ENCODE measurements around the gene SHISA7. TPM values are rescaled to one million over a fixed set of nuclear protein-coding genes. Genes with fewer than 3 reads are reported as not detected.

The SHISA7 gene
- total and polyA plus RNA-seq, 4 donors = 1.6 TPM; not detected in 3

DNA sequence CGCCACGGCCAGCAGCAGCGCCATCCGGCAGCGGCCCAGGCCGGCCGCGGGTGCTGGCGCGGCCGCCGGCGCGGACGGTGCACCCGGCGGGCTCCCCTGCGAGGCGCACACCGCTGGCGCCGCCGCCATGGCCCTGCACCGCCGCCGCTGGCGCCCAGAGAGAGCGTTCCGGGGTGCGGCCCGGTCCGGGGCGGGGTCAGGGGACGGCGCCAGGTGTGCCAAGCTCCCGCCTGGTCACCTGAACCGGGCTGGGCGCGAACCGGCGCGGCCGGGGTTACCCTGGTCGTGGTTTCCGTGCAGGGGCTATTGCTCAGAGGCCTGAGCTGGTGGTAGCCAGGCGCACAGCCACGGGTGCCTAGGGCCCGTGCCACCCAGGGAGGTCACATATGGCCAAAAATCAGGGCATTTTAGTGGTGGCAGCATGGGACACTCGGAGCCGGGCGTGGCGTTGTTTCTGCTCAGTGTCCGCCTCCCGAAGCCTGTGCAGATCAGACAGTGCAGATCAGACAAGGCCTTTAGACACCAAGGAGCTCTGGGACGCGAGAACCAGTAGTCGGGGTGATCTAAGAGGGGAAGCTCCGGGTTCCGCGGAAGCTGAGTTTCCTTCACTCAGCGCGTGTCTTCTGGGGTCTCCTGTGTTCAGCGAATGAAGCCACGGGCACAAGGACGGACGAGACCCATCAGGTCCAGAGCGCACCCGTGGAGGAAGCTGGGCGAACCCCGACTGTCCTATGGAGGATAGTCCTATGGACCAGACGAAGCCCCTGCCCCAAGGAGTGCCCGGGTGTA lies 58.8 kb downstream of the SHISA7 start, which contains the start of gene TMEM238 (continued):
- TF ChIP-seq REST (IDR thresholded peaks at IDR 0.05) = no peak
- no peak for TF ChIP-seq SP1 (IDR thresholded peaks at IDR 0.05)
- TF ChIP-seq FOXA1 (IDR thresholded peaks at IDR 0.05) = no peak

DNA sequence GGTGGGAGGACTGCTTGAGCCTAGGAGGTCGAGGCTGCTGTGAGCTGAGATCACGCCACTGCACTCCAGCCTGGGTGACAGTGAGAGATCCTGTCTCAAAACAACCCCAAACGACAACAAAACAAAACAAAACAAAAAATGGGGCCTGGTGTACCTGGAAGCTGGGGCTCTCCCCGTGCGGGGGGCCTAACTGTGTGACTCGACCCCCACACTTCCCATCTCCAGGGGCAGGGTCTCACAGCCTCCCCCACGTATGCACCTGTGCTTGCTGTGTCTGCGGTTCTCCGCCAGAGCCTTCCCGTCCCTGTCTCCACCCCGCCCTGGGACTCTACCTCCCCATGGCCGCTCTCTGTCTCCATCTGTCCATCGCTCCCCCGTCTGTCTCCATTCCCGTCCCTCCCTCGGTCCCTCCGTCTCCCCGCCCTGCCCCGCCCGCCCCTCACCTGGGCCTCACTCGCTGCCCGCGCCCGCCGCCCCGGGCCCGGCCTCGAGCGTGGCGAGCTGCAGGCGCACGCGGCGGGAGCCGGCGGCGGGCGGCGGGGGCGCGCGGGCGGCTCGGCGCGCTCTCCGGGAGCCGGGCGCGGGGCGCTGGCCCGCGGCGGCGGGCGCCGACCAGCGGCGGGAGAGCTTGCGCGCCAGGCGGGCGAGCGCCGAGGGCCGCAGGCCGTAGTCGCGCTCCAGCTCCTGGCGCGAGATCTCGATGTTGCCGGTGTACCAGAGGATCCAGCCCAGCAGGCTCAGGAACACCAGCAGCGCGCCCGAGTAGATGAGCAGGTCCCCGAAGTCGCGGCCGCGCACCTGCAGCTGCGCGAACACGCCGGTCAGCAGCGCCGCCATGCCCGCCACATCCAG lies 59.6 kb downstream of the SHISA7 start:
- Histone ChIP-seq H3K4me3 (ENCODE audit: low read depth in 1 of 3, low read length in 3 of 3) (peak overlapping the region; percentile 28 to 71 (median 64)), H3K9ac (ENCODE audit: low read depth in 1 of 2, low read length in 2 of 2) (no peak overlapping the region), H3K4me1 (ENCODE audit: control insufficient read depth in 4 of 4, insufficient read depth in 4 of 4, low read length in 3 of 4) (peaks cover 16 to 37% (median 30%) of the 10 kb centered on the region in 4 donors), H3K9me3 (ENCODE audit: control insufficient read depth in 4 of 4, low read length in 3 of 4) (no peaks in the 10 kb centered on the region), H3K27me3 (ENCODE audit: control insufficient read depth in 4 of 4, insufficient read depth in 4 of 4, low read length in 3 of 4) (no peaks in the 10 kb centered on the region), H3K36me3 (ENCODE audit: control insufficient read depth in 4 of 4, insufficient read depth in 3 of 4, low read depth in 1 of 4, low read length in 3 of 4) (peaks cover 5 to 14% (median 9%) of the 10 kb centered on the region in 4 donors), H3K27ac (ENCODE audit: low read depth in 1 of 2, low read length in 2 of 2) (no peak overlapping the region)
- peak; percentile 50 for DNase-seq (ENCODE audit: low spot score)
- WGBS = 5% methylated on average over 88 of the region's 88 CpGs
- TF ChIP-seq CTCF (IDR thresholded peaks at IDR 0.05; ENCODE audit: low read depth, low read length, missing input control) (peak; percentile 12), HNF4G (IDR thresholded peaks at IDR 0.05) (no peak)

GRCh38 chr19:55382522-55383054 lies 60.5 kb downstream of the SHISA7 start:
- TF ChIP-seq YY1 (IDR thresholded peaks at IDR 0.05) (no peak), GABPA (IDR thresholded peaks at IDR 0.05 in 1 of 2, conservative IDR thresholded peaks at IDR 0.05 in 1 of 2) (no peak), JUND (IDR thresholded peaks at IDR 0.05) (no peak), RAD21 (IDR thresholded peaks at IDR 0.05) (no peak), FOXA1 (IDR thresholded peaks at IDR 0.05) (no peak), RXRA (IDR thresholded peaks at IDR 0.05) (no peak), TAF1 (conservative IDR thresholded peaks at IDR 0.05) (no peak), CTCF (IDR thresholded peaks at IDR 0.05; ENCODE audit: low read depth, low read length, missing input control) (no peak), HNF4G (IDR thresholded peaks at IDR 0.05) (no peak), HNF4A (conservative IDR thresholded peaks at IDR 0.05) (no peak)
- TF ChIP-seq, protein P1, sequence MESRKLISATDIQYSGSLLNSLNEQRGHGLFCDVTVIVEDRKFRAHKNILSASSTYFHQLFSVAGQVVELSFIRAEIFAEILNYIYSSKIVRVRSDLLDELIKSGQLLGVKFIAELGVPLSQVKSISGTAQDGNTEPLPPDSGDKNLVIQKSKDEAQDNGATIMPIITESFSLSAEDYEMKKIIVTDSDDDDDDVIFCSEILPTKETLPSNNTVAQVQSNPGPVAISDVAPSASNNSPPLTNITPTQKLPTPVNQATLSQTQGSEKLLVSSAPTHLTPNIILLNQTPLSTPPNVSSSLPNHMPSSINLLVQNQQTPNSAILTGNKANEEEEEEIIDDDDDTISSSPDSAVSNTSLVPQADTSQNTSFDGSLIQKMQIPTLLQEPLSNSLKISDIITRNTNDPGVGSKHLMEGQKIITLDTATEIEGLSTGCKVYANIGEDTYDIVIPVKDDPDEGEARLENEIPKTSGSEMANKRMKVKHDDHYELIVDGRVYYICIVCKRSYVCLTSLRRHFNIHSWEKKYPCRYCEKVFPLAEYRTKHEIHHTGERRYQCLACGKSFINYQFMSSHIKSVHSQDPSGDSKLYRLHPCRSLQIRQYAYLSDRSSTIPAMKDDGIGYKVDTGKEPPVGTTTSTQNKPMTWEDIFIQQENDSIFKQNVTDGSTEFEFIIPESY (IDR thresholded peaks at IDR 0.05) = no peak
- Histone ChIP-seq H3K9ac (ENCODE audit: low read depth in 1 of 2, low read length in 2 of 2) (no peak overlapping the region), H3K4me3 (ENCODE audit: low read depth in 1 of 3, low read length in 3 of 3) (no peak overlapping the region), H3K36me3 (ENCODE audit: control insufficient read depth in 4 of 4, insufficient read depth in 3 of 4, low read depth in 1 of 4, low read length in 3 of 4) (peaks cover 0 to 6% (median 2%) of the 10 kb centered on the region in 4 donors), H3K4me1 (ENCODE audit: control insufficient read depth in 4 of 4, insufficient read depth in 4 of 4, low read length in 3 of 4) (peaks cover 15 to 29% (median 24%) of the 10 kb centered on the region in 4 donors), H3K9me3 (ENCODE audit: control insufficient read depth in 4 of 4, low read length in 3 of 4) (no peaks in the 10 kb centered on the region), H3K27me3 (ENCODE audit: control insufficient read depth in 4 of 4, insufficient read depth in 4 of 4, low read length in 3 of 4) (peaks cover 0 to 2% (median 0%) of the 10 kb centered on the region in 4 donors), H3K27ac (ENCODE audit: low read depth in 1 of 2, low read length in 2 of 2) (no peak overlapping the region)
- DNase-seq (ENCODE audit: low spot score) = no peak
- WGBS = 97% methylated on average over 3 of the region's 3 CpGs
